RPMI7951 (cell line): ENCODE results near the gene OR5H1. TPM values are rescaled to one million over a fixed set of nuclear protein-coding genes. Genes with fewer than 3 reads are reported as not detected.
"Not testable (repeated sequence)": the region's sequence is repeated elsewhere in the genome, so short reads cannot be mapped to it uniquely, and the experiment has no call there.

Experiments
- DNase-seq: peaks from one replicate; pipeline ENCODE4 v3.0.0-alpha.2; 2012; ENCODE audit warnings: low read depth
- total RNA-seq: library from RNA; depleted of rRNA; stranded (reverse); fragments of >200 nt; shearing (Covaris generic); gene quantifications from 2 replicates; pipeline ENCODE4 v1.2.3, GENCODE V29; 2014; rRNA removed

Gene OR5H1
- not detected in 2 replicates for total RNA-seq

GRCh38 chr3:98130421-98130820 lies at the start of gene OR5H1:
OR5H1 (plus strand) TSS chr3:98130721; CDS start chr3:98132698, 1,977 bp downstream.
- no peak for DNase-seq

- DNase-seq, result no peak
Measured at GRCh38 chr3:98086873-98087272, 43.6 kb upstream of the OR5H1 start, which contains the start of gene OR5AC2. OR5AC2 (plus strand) TSS chr3:98087173; CDS start chr3:98087173, 0 bp downstream.

GRCh38 chr3:98095882-98096281 lies 34.6 kb upstream of the OR5H1 start:
- no peak for DNase-seq

GRCh38 chr3:98099848-98100247 lies 30.7 kb upstream of the OR5H1 start:
- no peak for DNase-seq

GRCh38 chr3:98108162-98108561 lies 22.4 kb upstream of the OR5H1 start:
- no peak for DNase-seq

- no peak for DNase-seq
Measured at GRCh38 chr3:98109807-98110549, 20.5 kb upstream of the OR5H1 start.

- no peak for DNase-seq
Measured at GRCh38 chr3:98110550-98110908, 20.0 kb upstream of the OR5H1 start.

GRCh38 chr3:98114264-98114663 lies 16.3 kb upstream of the OR5H1 start:
- DNase-seq, result no peak

- DNase-seq, result no peak
Measured at GRCh38 chr3:98115717-98116116, 14.8 kb upstream of the OR5H1 start.

GRCh38 chr3:98136631-98137030 lies 6.1 kb downstream of the OR5H1 start:
- DNase-seq, result no peak

GRCh38 chr3:98137826-98138557 lies 7.5 kb downstream of the OR5H1 start:
- DNase-seq, result not testable (repeated sequence)

GRCh38 chr3:98140531-98140930 lies 10.0 kb downstream of the OR5H1 start:
- no peak for DNase-seq

GRCh38 chr3:98147179-98147578 lies 16.7 kb downstream of the OR5H1 start, which contains the start of gene OR5H14:
OR5H14 (plus strand) TSS chr3:98147479; CDS start chr3:98149386, 1,907 bp downstream.
- no peak for DNase-seq

GRCh38 chr3:98148751-98149150 lies 18.2 kb downstream of the OR5H1 start:
- DNase-seq, result no peak

GRCh38 chr3:98149456-98149855 lies 18.9 kb downstream of the OR5H1 start:
- DNase-seq, result not testable (repeated sequence)

- DNase-seq, result peak; percentile 47
Measured at GRCh38 chr3:98151241-98151640, 20.7 kb downstream of the OR5H1 start.

GRCh38 chr3:98166396-98166795 lies 35.9 kb downstream of the OR5H1 start, which contains the start of gene OR5H15:
OR5H15 (plus strand) TSS chr3:98166696; CDS start chr3:98168700, 2,004 bp downstream.
- no peak for DNase-seq

GRCh38 chr3:98171071-98171470 lies 40.5 kb downstream of the OR5H1 start:
- no peak for DNase-seq

GRCh38 chr3:98172621-98173020 lies 42.1 kb downstream of the OR5H1 start:
- peak; percentile 47 for DNase-seq

- DNase-seq, result no peak
Measured at GRCh38 chr3:98180319-98180890, 49.9 kb downstream of the OR5H1 start.

- no peak for DNase-seq
Measured at GRCh38 chr3:98182196-98182595, 51.7 kb downstream of the OR5H1 start.

- DNase-seq, result peak; percentile 8
Measured at GRCh38 chr3:98185180-98185579, 54.7 kb downstream of the OR5H1 start.
